ENCODE measurements around the gene C20orf144.

The C20orf144 gene

GRCh38 chr20:33662172-33662571 is at the start of gene C20orf144:
TSS of gene C20orf144 (plus strand) at chr20:33662327. CDS start at chr20:33662346, 19 bp downstream.
- no peak for TF ChIP-seq CTCF (conservative IDR thresholded peaks at IDR 0.05; ENCODE audit: low read depth, low read length)
- no peak for DNase-seq (ENCODE audit: low read depth)
- peak within 1 kb of the TSS; percentile 73 for H3K4me3 ChIP-seq (ENCODE audit: low read length)

- no peak for DNase-seq (ENCODE audit: low read depth)
- H3K4me3 ChIP-seq (ENCODE audit: low read length): no peak overlapping the region
- TF ChIP-seq CTCF (conservative IDR thresholded peaks at IDR 0.05; ENCODE audit: low read depth, low read length): no peak
Measured at GRCh38 chr20:33621717-33622400, 40.3 kb upstream of the C20orf144 start.

- TF ChIP-seq CTCF (conservative IDR thresholded peaks at IDR 0.05; ENCODE audit: low read depth, low read length): no peak
- DNase-seq (ENCODE audit: low read depth): no peak
- no peak overlapping the region for H3K4me3 ChIP-seq (ENCODE audit: low read length)
Measured at GRCh38 chr20:33622705-33623365, 39.3 kb upstream of the C20orf144 start.

GRCh38 chr20:33624399-33624798 is 37.7 kb upstream of the C20orf144 start:
- H3K4me3 ChIP-seq (ENCODE audit: low read length): no peak overlapping the region
- DNase-seq (ENCODE audit: low read depth): no peak
- TF ChIP-seq CTCF (conservative IDR thresholded peaks at IDR 0.05; ENCODE audit: low read depth, low read length): no peak

GRCh38 chr20:33626190-33626589 is 35.9 kb upstream of the C20orf144 start:
- no peak for TF ChIP-seq CTCF (conservative IDR thresholded peaks at IDR 0.05; ENCODE audit: low read depth, low read length)
- no peak overlapping the region for H3K4me3 ChIP-seq (ENCODE audit: low read length)
- DNase-seq (ENCODE audit: low read depth): no peak

- H3K4me3 ChIP-seq (ENCODE audit: low read length): no peak overlapping the region
- TF ChIP-seq CTCF (conservative IDR thresholded peaks at IDR 0.05; ENCODE audit: low read depth, low read length): no peak
- no peak for DNase-seq (ENCODE audit: low read depth)
Measured at GRCh38 chr20:33627577-33628216, 34.4 kb upstream of the C20orf144 start.

All from retinal pigment epithelial cell (primary cell).